ENCODE data around the gene TNFSF8.
A peak's percentile ranks its signal among the peaks of the same experiment; 100 is the strongest.

TNFSF8 gene

GRCh38 chr9:114869378-114869777 lies 61.0 kb downstream of the TNFSF8 start:
- ATAC-seq, result no peak
- no peak for DNase-seq

GRCh38 chr9:114867327-114867726 lies 63.1 kb downstream of the TNFSF8 start:
- no peak for ATAC-seq

GRCh38 chr9:114864471-114864870 lies 65.9 kb downstream of the TNFSF8 start:
- no peak for DNase-seq
- ATAC-seq, result no peak

More at GRCh38 chr9:114867327-114867726, 63.1 kb downstream of the TNFSF8 start:
- no peak for DNase-seq

GRCh38 chr9:114861922-114862605 lies 68.3 kb downstream of the TNFSF8 start:
- DNase-seq (no peak), ATAC-seq (no peak)

- DNase-seq (no peak), ATAC-seq (no peak)
These were observed 69.1 kb downstream of the TNFSF8 start for GRCh38 chr9:114861273-114861672.

- DNase-seq (no peak), ATAC-seq (peak; percentile 59)
These were observed 70.2 kb downstream of the TNFSF8 start for GRCh38 chr9:114860187-114860586.

- no peak for ATAC-seq
- no peak for DNase-seq
These were observed 73.5 kb downstream of the TNFSF8 start for GRCh38 chr9:114856942-114857315.

- DNase-seq (no peak), ATAC-seq (no peak)
These were observed 74.0 kb downstream of the TNFSF8 start for GRCh38 chr9:114856215-114856941.

- ATAC-seq (no peak), DNase-seq (no peak)
These were observed 74.9 kb downstream of the TNFSF8 start for GRCh38 chr9:114855488-114855887.

- ATAC-seq, result no peak
- DNase-seq, result no peak
These were observed 75.5 kb downstream of the TNFSF8 start for GRCh38 chr9:114854736-114855355.

- no peak for DNase-seq
- ATAC-seq, result no peak
These were observed 77.1 kb downstream of the TNFSF8 start for GRCh38 chr9:114853071-114853855.

GRCh38 chr9:114852050-114852594 lies 78.3 kb downstream of the TNFSF8 start:
- DNase-seq (no peak), ATAC-seq (no peak)

- ATAC-seq (peak; percentile 13), DNase-seq (no peak)
These were observed 79.1 kb downstream of the TNFSF8 start for GRCh38 chr9:114851306-114851705.
